Activated CD8-positive, alpha-beta T cell treated with anti-CD3 and anti-CD28 coated beads, Interleukin-2, amount 10 ng/mL, durations not matched to agents 7 days and 5 days (primary cell): ENCODE measurements around the gene MYO5C. TPM values are rescaled to one million over a fixed set of nuclear protein-coding genes. Genes with fewer than 3 reads are reported as not detected.

ENCODE experiments used
- ATAC-seq: fragments of 150-1000 bp; cut with Tn5 transposase; one replicate; pipeline ENCODE4 v1.10.0; 2021; ENCODE audit warnings: moderate library complexity
- CTCF ChIA-PET: fragments of 350-600 bp; sonication (Branson Sonifier 250); formaldehyde crosslinking; loops from one replicate; lab custom pipeline; 2021; ENCODE audit warnings: antibody characterized with exemption; lab: Charles Lee
- POLR2A ChIA-PET: fragments of 350-600 bp; sonication (Branson Sonifier 250); formaldehyde crosslinking; loops from one replicate; lab custom pipeline; 2021; ENCODE audit warnings: antibody characterized with exemption; lab: Charles Lee
- DNase-seq: peaks from one replicate; pipeline ENCODE4 v3.0.0-alpha.2; 2020
- H3K27ac Mint-ChIP-seq: one replicate; pipeline ENCODE4 v1.8.0; 2021; ENCODE audit warnings: mild to moderate bottlenecking, mixed read lengths
- H3K27me3 Mint-ChIP-seq: one replicate; pipeline ENCODE4 v1.8.0; 2021; ENCODE audit warnings: low read depth, mixed read lengths
- H3K36me3 Mint-ChIP-seq: one replicate; pipeline ENCODE4 v1.8.0; 2021; ENCODE audit warnings: low read depth, mixed read lengths
- H3K4me1 Mint-ChIP-seq: one replicate; pipeline ENCODE4 v1.8.0; 2021; ENCODE audit warnings: low read depth, mixed read lengths
- H3K4me3 Mint-ChIP-seq: one replicate; pipeline ENCODE4 v1.8.0; 2021; ENCODE audit warnings: mild to moderate bottlenecking, mixed read lengths
- H3K9me3 Mint-ChIP-seq: one replicate; pipeline ENCODE4 v1.8.0; 2022; ENCODE audit warnings: mixed read lengths; ENCODE audit not compliant: insufficient read depth
- total RNA-seq, 2 experiments: library from RNA; stranded (reverse); gene quantifications; one replicate each; pipeline ENCODE4 v1.2.3, GENCODE V29; 2021

Gene MYO5C
- total RNA-seq, 2 experiments from 2014 or later = 2.5 to 3.2 TPM

- Mint-ChIP-seq H3K36me3 (peaks cover 10% of the 10 kb centered on the region), H3K9me3 (no peaks in the 10 kb centered on the region), H3K27me3 (no peaks in the 10 kb centered on the region), H3K4me3 (no peak overlapping the region), H3K4me1 (peaks cover 12% of the 10 kb centered on the region), H3K27ac (no peak overlapping the region)
- ATAC-seq (no peak), DNase-seq (no peak)
- CTCF ChIA-PET = interaction anchor here (1.1 kb wide), 1 partner anchor 24 kb away, joined by 3 read pairs; no protein-coding TSS in a partner anchor
- POLR2A ChIA-PET = no interaction called here
Observed at GRCh38 chr15:52307847-52308246, 12.2 kb upstream of the MYO5C start.

- Mint-ChIP-seq H3K36me3 (peaks cover 6% of the 10 kb centered on the region), H3K9me3 (no peaks in the 10 kb centered on the region), H3K27ac (no peak overlapping the region), H3K27me3 (no peaks in the 10 kb centered on the region), H3K4me1 (peaks cover 15% of the 10 kb centered on the region), H3K4me3 (no peak overlapping the region)
- CTCF ChIA-PET = no interaction called here
- DNase-seq = no peak
- POLR2A ChIA-PET = no interaction called here
- ATAC-seq = no peak
Observed at GRCh38 chr15:52306270-52306669, 10.7 kb upstream of the MYO5C start.

DNA sequence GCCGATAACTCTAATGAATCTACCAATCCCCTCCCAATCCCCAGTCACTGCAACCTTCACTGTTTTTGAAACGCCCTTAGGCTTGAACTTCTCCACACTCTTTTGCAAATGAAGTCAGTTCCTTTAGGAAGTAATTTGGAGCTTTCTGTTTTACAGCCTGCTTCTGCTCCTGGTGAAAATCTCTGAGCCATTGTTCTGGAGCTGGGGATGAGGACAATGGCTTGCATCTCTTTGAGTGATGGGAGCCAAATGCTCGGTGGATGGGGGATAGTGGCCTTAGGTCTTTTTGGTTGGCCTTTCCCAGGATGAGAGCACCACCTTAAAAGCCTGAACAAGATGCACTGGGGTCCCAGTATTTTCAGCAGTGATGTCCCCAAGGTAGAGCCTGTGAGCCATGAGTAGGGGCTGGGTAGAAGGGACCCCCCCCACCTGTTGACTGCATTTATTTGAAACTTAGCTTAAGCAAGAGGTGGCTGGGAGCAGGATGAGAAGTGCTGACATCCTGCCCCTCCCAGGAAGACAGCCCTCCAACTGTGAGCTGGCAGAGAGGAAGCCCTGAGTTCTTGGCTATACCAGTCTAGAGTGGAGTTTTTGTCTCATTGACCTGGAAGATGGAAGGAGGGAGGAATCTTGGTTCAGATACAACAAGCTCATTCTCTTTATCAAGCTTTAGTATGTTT is 7.6 kb upstream of the MYO5C start:
- ATAC-seq (no peak), DNase-seq (no peak)
- peaks cover 2% of the 10 kb centered on the region for H3K36me3 Mint-ChIP-seq
- H3K27me3 Mint-ChIP-seq = peaks cover 12% of the 10 kb centered on the region
- H3K27ac Mint-ChIP-seq = peak overlapping the region; percentile 36
- ChIA-PET CTCF (interaction anchor here (0.8 to 1.7 kb wide), 5 partner anchors 15 to 420 kb away, joined by 3 to 7 read pairs (median 4); no protein-coding TSS in a partner anchor), POLR2A (no interaction called here)
- H3K9me3 Mint-ChIP-seq = no peaks in the 10 kb centered on the region
- no peak overlapping the region for H3K4me3 Mint-ChIP-seq
- peaks cover 15% of the 10 kb centered on the region for H3K4me1 Mint-ChIP-seq

DNA sequence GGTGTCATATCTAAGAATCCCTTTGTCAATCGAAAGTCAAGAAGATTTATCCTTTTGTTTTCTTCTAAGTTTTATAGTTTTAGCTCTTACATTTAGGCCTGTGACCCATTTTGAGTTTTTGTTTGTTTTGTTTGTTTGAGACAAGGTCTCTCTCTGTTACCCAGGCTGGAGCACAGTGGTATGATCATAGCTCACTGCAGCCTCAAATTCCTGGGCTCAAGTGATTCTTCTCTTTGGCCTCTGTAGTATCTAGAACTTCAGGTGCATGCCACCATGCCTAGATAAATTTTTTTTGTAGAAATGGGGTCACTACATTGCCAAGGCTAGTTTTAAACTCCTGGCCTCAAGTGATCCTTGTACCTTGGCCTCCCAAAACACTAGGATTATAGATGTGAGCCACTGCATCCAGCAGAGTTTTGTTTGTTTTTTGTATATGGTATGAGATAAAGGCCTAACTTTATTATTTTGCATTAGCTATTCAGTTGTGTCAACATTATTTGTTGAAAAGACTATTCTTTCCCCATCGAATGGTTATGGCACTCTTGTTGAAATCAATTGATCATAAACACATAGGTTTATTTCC is 5.8 kb upstream of the MYO5C start:
- Mint-ChIP-seq H3K9me3 (no peaks in the 10 kb centered on the region), H3K27me3 (peaks cover 20% of the 10 kb centered on the region), H3K27ac (no peak overlapping the region), H3K36me3 (peaks cover 2% of the 10 kb centered on the region), H3K4me1 (peaks cover 15% of the 10 kb centered on the region), H3K4me3 (no peak overlapping the region)
- ATAC-seq = no peak
- DNase-seq = no peak
- CTCF ChIA-PET = interaction anchor here (1.0 to 1.5 kb wide), 2 partner anchors 15 to 27 kb away, joined by 3 read pairs; no protein-coding TSS in a partner anchor
- POLR2A ChIA-PET = no interaction called here

DNA sequence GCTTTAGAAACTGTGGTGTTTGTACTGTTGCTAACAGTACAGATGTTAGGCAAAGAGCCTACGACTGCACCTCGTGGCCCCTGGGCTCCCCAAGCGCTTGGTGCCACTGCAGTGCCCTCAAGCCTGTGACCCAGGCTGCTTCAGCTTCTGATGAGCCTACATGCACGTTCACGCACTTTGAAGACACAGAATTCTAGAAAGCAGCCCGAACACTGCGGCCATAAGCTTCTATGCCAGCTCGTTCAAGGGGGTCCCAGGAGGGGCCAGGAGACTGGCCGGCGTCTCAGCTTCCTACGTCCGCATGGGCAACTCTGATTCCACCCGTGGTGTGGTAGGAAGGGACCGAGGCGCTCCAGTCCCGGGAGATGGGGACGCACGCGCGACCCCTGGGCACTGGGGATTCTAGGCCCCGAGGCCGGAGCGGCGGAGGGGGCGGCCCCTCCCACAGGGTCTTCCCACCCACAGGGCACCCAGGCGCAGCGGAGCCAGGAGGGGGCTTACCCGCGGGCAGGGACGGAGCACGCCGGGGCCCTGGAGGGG is 653 bp downstream of the MYO5C start:
- peaks cover 51% of the 10 kb centered on the region for H3K27me3 Mint-ChIP-seq

DNA sequence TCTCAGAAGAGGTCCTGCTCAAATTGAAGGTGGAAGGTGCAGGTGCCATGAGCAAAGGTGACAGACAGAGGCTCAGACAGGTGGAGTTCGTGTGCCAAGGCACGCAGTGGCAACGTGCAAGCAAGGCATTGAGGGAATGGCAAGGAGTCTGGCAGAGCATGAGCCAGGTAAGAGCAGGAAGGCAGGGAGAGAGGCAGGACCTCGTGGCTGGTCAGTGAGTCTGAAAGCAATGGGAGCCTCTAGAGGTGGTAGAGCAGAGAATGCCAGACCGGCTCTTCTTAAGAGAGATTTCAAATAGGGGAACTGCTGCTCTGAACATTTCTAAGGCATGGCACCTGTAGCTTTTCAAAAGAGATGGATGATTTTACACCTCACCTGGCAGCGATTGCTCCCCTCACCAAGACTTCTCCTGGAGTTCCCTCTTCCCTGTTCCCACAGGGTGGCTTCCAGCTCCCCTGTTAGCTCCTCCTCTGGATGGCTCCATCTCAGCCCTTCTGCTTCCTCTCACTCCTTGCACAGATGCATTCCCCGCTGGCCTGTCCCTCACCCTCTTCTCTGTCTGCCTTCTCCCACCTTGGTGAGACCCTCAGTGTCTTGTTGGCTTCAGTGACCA is 2.7 kb downstream of the MYO5C start:
- no peak for ATAC-seq
- no peak overlapping the region for H3K27ac Mint-ChIP-seq
- no peaks in the 10 kb centered on the region for H3K36me3 Mint-ChIP-seq
- H3K9me3 Mint-ChIP-seq = no peaks in the 10 kb centered on the region
- CTCF ChIA-PET = interaction anchor here (1.0 to 2.3 kb wide), 3 partner anchors 17 to 36 kb away, joined by 3 to 6 read pairs (median 5); no protein-coding TSS in a partner anchor
- peaks cover 40% of the 10 kb centered on the region for H3K27me3 Mint-ChIP-seq
- DNase-seq = no peak
- H3K4me3 Mint-ChIP-seq = no peak overlapping the region
- POLR2A ChIA-PET = no interaction called here
- H3K4me1 Mint-ChIP-seq = peaks cover 46% of the 10 kb centered on the region

More for the DNA sequence above, 653 bp downstream of the MYO5C start:
- H3K4me1 Mint-ChIP-seq = peaks cover 32% of the 10 kb centered on the region
- H3K9me3 Mint-ChIP-seq = no peaks in the 10 kb centered on the region
- POLR2A ChIA-PET = interaction anchor here (2.1 kb wide), 1 partner anchor 33 kb away, joined by 4 read pairs; no protein-coding TSS in a partner anchor
- H3K4me3 Mint-ChIP-seq = peak overlapping the region; percentile 42
- ATAC-seq (peak; percentile 43), DNase-seq (no peak)
- no peaks in the 10 kb centered on the region for H3K36me3 Mint-ChIP-seq
- CTCF ChIA-PET = interaction anchor here (1.2 to 2.4 kb wide), 4 partner anchors 15 to 38 kb away, joined by 3 to 8 read pairs (median 4); no protein-coding TSS in a partner anchor
- no peak overlapping the region for H3K27ac Mint-ChIP-seq

DNA sequence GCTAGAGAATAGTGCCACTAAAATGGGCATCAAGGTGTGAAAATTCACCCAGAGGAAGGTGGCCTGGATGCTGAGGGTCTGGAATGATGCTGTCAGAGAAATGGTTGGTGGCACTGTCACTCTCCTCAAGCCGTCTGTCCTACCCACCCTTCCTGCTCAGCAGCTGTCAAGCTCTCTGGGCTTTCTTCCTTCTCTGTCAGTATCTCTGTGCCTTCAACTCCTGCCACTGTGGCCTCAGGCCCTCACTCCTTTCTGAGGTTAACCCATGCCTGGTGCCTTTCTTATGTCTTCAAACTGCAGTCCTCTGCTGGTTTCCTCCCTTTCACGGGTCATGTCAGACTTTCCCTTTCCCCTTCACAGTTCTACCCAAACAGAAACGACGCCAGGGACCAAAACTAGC is 4.4 kb downstream of the MYO5C start:
- DNase-seq = peak; percentile 29
- Mint-ChIP-seq H3K27me3 (peaks cover 33% of the 10 kb centered on the region), H3K27ac (peak overlapping the region; percentile 26), H3K4me3 (no peak overlapping the region), H3K9me3 (no peaks in the 10 kb centered on the region), H3K4me1 (peaks cover 46% of the 10 kb centered on the region), H3K36me3 (no peaks in the 10 kb centered on the region)
- POLR2A ChIA-PET = no interaction called here
- CTCF ChIA-PET = interaction anchor here (1.1 to 3.0 kb wide), 4 partner anchors 12 to 34 kb away, joined by 3 to 10 read pairs (median 5); no protein-coding TSS in a partner anchor
- no peak for ATAC-seq

- Mint-ChIP-seq H3K27me3 (peaks cover 31% of the 10 kb centered on the region), H3K9me3 (no peaks in the 10 kb centered on the region), H3K27ac (peak overlapping the region; percentile 26), H3K36me3 (no peaks in the 10 kb centered on the region), H3K4me1 (peaks cover 46% of the 10 kb centered on the region), H3K4me3 (no peak overlapping the region)
- ChIA-PET CTCF (interaction anchor here (1.1 to 3.0 kb wide), 3 partner anchors 12 to 34 kb away, joined by 3 to 10 read pairs (median 4); no protein-coding TSS in a partner anchor), POLR2A (no interaction called here)
- DNase-seq (no peak), ATAC-seq (no peak)
Observed at GRCh38 chr15:52290800-52291199, 4.8 kb downstream of the MYO5C start.

DNA sequence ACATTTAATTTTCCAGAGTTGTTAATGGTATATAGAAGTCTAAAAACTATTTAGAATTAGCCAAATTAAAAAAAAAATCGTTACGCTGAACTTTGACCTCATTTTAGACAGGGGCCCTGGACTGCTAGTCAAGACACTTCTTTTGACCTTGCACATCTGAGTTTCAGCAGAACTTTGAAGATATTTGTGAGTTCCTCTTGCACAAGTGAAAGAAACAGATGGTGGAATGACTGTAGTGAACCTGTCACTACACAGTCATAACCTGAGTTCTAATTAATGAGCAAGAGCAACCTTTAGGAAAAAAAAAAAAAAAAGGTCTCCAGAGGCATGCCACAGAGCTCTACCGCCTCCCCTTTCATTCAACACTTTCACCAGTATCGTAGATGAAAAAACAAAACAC is 5.3 kb downstream of the MYO5C start:
- ChIA-PET CTCF (interaction anchor here (1.1 to 3.0 kb wide), 3 partner anchors 11 to 33 kb away, joined by 3 to 10 read pairs (median 4); no protein-coding TSS in a partner anchor), POLR2A (no interaction called here)
- Mint-ChIP-seq H3K36me3 (no peaks in the 10 kb centered on the region), H3K4me3 (no peak overlapping the region), H3K27ac (no peak overlapping the region), H3K27me3 (peaks cover 30% of the 10 kb centered on the region), H3K9me3 (no peaks in the 10 kb centered on the region), H3K4me1 (peaks cover 46% of the 10 kb centered on the region)
- no peak for ATAC-seq
- DNase-seq = no peak

- no peaks in the 10 kb centered on the region for H3K9me3 Mint-ChIP-seq
- ChIA-PET POLR2A (no interaction called here), CTCF (interaction anchor here (1.5 to 3.0 kb wide), 2 partner anchors 11 to 33 kb away, joined by 4 to 10 read pairs; no protein-coding TSS in a partner anchor)
- H3K36me3 Mint-ChIP-seq = no peaks in the 10 kb centered on the region
- H3K4me1 Mint-ChIP-seq = peaks cover 46% of the 10 kb centered on the region
- no peak for ATAC-seq
- H3K27ac Mint-ChIP-seq = no peak overlapping the region
- DNase-seq = no peak
- no peak overlapping the region for H3K4me3 Mint-ChIP-seq
- H3K27me3 Mint-ChIP-seq = peaks cover 27% of the 10 kb centered on the region
Observed at GRCh38 chr15:52289629-52290081, 5.9 kb downstream of the MYO5C start.

- Mint-ChIP-seq H3K4me3 (no peak overlapping the region), H3K36me3 (no peaks in the 10 kb centered on the region), H3K4me1 (peaks cover 41% of the 10 kb centered on the region), H3K27ac (no peak overlapping the region), H3K9me3 (no peaks in the 10 kb centered on the region), H3K27me3 (peaks cover 20% of the 10 kb centered on the region)
- DNase-seq (no peak), ATAC-seq (no peak)
- CTCF ChIA-PET = interaction anchor here (3.0 kb wide), 1 partner anchor 32 kb away, joined by 10 read pairs; no protein-coding TSS in a partner anchor
- POLR2A ChIA-PET = no interaction called here
Observed at GRCh38 chr15:52288986-52289385, 6.6 kb downstream of the MYO5C start.
